IPS DF 6.9 (cell line): ENCODE measurements around the gene UCN3.

Experiments
- DNase-seq: peaks from one replicate; pipeline ENCODE4 v3.0.0-alpha.2; 2013; ENCODE audit warnings: low read depth, low spot score
- H3K27ac ChIP-seq: one replicate; pipeline ENCODE4 v1.5.1; 2013; ENCODE audit warnings: low read length, control low read depth
- H3K27me3 ChIP-seq: 2 replicates; pipeline ENCODE4 v1.6.1; 2013; ENCODE audit warnings: mild to moderate bottlenecking, low read length; ENCODE audit not compliant: control insufficient read depth, insufficient read depth
- H3K36me3 ChIP-seq: 2 replicates; pipeline ENCODE4 v1.6.1; 2013; ENCODE audit warnings: low read length; ENCODE audit not compliant: control insufficient read depth, insufficient read depth
- H3K4me1 ChIP-seq: 2 replicates; pipeline ENCODE4 v1.6.1; 2013; ENCODE audit warnings: low read length; ENCODE audit not compliant: control insufficient read depth, insufficient read depth
- H3K4me3 ChIP-seq: 2 replicates; pipeline ENCODE4 v1.5.1; 2013; ENCODE audit warnings: mild to moderate bottlenecking, low read length
- H3K9me3 ChIP-seq: 2 replicates; pipeline ENCODE4 v1.6.1; 2013; ENCODE audit warnings: low read length, inconsistent platforms; ENCODE audit not compliant: control insufficient read depth, insufficient read depth
- WGBS: extraction: QIAGEN DNeasy Blood & Tissue Kit; methylation state at CpG from one replicate; pipeline ENCODE4 v1.1.7; 2013; ENCODE audit warnings: mixed read lengths, missing lambda C conversion rate; ENCODE audit not compliant: insufficient read length, insufficient coverage; 5-methylcytosine and 5-hydroxymethylcytosine counted together

The UCN3 gene, protein sequence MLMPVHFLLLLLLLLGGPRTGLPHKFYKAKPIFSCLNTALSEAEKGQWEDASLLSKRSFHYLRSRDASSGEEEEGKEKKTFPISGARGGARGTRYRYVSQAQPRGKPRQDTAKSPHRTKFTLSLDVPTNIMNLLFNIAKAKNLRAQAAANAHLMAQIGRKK

DNA sequence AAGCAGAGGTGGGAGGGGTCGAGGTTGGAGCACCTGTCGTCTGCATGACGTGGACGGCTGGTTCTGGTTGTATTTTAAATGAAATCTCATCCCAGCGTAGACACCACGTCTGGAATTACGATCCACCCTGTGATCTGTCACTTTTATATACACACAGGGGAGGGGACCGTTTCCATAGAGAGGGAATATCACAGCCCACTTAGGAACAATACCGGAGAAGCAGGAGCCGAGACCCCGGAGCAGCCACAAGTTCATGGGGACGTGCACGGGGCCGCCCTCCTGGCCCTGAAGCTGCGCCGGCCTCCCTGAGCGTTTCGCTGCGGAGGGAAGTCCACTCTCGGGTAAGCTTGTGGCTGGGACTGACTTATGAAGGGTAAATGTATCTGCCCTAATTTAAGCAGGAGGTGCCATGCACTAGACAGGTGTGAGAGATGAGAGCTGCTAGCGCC, at the start of gene UCN3:
Gene UCN3, plus strand, starts transcription at position 77 of the 449 bp plus-strand sequence. CDS start 8,755 bp downstream, outside the sequence.
- Histone ChIP-seq H3K4me1 (no peaks in the 10 kb centered on the region), H3K9me3 (no peaks in the 10 kb centered on the region), H3K27ac (no peak within 1 kb of the TSS), H3K4me3 (no peak within 1 kb of the TSS), H3K27me3 (no peaks in the 10 kb centered on the region), H3K36me3 (no peaks in the 10 kb centered on the region)
- no peak for DNase-seq
- WGBS, result no CpG with 5 or more reads among the region's 21 CpGs

DNA sequence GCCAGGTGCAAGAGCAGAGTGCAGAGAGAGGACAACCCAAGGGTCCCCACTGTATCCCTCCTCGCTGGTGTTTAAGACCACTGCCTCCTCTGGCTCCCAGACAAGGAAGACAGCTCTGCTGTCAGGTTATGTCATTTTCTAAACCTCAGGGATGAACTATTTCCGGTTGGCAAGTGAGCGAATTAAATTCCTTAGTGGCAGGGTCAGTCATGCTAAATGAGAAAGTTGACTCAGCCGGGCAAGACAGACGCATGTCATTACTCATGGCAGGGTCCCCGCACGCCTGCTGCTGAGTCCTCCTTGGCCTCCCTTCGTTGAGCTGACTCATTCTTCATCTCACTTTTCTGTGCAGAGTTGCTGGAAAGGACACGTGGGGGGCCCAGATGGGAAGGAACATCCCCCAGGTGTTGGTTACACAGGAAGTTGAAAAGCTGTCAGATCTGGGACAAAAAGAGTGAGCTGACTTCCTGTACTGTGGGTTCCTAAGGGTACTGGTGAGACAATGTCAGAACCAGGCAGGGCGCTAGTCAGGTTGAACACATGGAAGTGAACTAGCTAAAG, 47.1 kb upstream of the UCN3 start:
- H3K27ac ChIP-seq, result no peak overlapping the region
- DNase-seq, result no peak

DNA sequence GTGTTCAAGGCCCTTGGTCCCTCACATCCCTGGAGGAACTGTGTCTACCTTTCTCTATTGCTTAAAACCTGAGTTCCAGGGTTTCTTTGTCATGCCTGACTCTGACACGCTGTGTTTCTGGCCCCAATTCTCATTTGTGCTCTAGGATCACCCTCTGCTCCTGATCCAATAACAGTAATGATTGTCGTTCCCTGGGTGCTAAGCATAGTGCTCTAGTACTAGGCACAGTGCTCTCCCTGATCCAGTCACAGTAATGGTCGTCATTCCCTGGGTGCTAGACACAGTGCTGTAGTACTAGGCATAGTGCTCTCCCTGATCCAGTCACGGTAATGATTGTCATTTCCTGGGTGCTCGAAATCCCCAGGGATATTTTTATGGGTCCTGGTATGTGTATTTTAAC, 46.6 kb upstream of the UCN3 start:
- Histone ChIP-seq H3K36me3 (no peaks in the 10 kb centered on the region), H3K27ac (no peak overlapping the region), H3K4me1 (no peaks in the 10 kb centered on the region), H3K4me3 (no peak overlapping the region), H3K27me3 (no peaks in the 10 kb centered on the region), H3K9me3 (no peaks in the 10 kb centered on the region)
- WGBS, result no CpG with 5 or more reads among the region's 5 CpGs
- DNase-seq, result no peak

More for the DNA sequence above, 47.1 kb upstream of the UCN3 start:
- no CpG with 5 or more reads among the region's 10 CpGs for WGBS
- no peaks in the 10 kb centered on the region for H3K36me3 ChIP-seq
- no peaks in the 10 kb centered on the region for H3K4me1 ChIP-seq
- no peaks in the 10 kb centered on the region for H3K9me3 ChIP-seq
- H3K27me3 ChIP-seq, result no peaks in the 10 kb centered on the region
- H3K4me3 ChIP-seq, result no peak overlapping the region

DNA sequence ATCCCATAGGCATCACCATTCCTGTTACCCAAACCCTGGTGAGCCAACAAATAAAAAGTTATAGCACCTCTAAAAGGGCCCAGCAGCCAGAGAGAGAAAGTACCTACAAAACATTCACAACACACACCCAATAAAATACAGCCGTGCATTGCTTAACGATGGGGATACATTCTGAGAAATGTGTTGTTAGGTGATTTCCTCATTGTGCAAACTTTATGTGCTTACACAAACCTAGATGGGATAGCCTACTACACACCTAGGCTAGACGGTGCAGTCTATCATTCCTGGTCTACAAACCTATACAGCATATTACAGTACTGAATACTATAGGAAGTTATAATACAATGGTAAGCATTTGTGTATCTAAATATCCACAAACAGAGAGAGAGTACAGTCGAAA, 44.9 kb upstream of the UCN3 start:
- H3K9me3 ChIP-seq, result no peaks in the 10 kb centered on the region
- no peaks in the 10 kb centered on the region for H3K36me3 ChIP-seq
- no peaks in the 10 kb centered on the region for H3K27me3 ChIP-seq
- no CpG with 5 or more reads among the region's 4 CpGs for WGBS
- H3K4me3 ChIP-seq, result no peak overlapping the region
- no peak overlapping the region for H3K27ac ChIP-seq
- H3K4me1 ChIP-seq, result no peaks in the 10 kb centered on the region
- no peak for DNase-seq

DNA sequence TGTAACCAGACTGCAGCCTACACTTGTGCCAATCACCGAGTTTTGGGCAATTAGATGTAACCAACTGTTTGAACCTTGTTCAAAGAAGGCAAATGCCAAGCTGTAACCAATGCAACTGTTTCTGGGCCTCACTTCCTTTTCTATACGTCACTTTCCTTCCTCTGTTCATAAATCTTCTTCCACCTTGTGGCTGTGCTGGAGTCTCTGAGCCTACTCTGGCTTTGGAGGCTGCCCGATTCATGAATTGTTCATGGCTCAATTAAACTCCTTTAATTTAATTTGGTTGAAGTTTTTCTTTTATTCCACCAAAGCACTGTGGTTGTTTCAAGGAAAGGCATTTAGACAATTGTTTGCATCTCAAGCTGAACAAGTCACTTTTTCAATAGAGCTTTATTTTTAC, 43.5 kb upstream of the UCN3 start:
- Histone ChIP-seq H3K4me3 (no peak overlapping the region), H3K27ac (no peak overlapping the region), H3K9me3 (no peaks in the 10 kb centered on the region), H3K36me3 (no peaks in the 10 kb centered on the region), H3K4me1 (no peaks in the 10 kb centered on the region), H3K27me3 (no peaks in the 10 kb centered on the region)
- DNase-seq, result no peak
- WGBS, result no CpG with 5 or more reads among the region's 3 CpGs

DNA sequence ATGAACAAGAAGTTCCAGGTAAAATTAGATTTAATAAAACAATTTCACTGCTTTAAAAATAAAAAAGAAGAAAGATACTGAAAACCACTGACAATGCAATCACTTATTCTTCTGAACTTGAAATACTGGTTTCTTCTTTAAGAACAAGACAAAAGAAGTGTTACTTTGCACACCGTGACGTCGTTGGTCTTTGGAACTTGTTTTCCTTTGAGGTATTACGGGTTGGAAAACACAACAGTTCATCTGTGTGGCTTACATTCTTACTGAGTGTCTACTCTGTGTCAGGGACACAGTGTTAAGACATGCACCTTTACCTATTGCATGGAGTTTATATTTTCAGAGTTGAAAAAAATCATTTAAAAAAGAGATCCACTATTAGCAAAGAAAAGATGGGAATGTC, 41.3 kb upstream of the UCN3 start:
- WGBS, result no CpG with 5 or more reads among the region's 4 CpGs
- no peaks in the 10 kb centered on the region for H3K36me3 ChIP-seq
- no peak overlapping the region for H3K27ac ChIP-seq
- no peaks in the 10 kb centered on the region for H3K27me3 ChIP-seq
- H3K4me3 ChIP-seq, result no peak overlapping the region
- no peak for DNase-seq
- H3K9me3 ChIP-seq, result no peaks in the 10 kb centered on the region
- no peaks in the 10 kb centered on the region for H3K4me1 ChIP-seq

DNA sequence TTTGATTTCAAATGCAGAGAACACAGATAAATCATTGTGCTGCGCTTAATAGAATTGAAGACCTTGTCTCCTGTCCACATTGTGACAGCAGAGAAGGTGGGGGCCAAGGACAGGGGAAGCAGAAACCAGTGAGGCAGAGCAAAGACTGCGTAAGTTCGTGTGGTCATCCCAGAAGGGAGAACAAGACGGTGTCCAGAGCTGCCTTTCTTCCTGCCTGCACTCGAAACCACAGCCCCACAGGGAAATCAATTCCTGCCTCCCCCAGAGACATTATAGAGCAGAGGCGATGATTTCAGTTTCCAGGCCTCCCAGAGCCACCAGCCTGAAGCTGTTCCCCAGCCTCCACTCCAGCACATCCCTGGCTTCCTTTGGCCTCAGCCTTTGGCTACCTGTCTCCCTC, 39.7 kb upstream of the UCN3 start:
- WGBS, result no CpG with 5 or more reads among the region's 6 CpGs
- DNase-seq, result no peak
- H3K4me3 ChIP-seq, result no peak overlapping the region
- no peaks in the 10 kb centered on the region for H3K9me3 ChIP-seq
- H3K27ac ChIP-seq, result no peak overlapping the region
- H3K27me3 ChIP-seq, result no peaks in the 10 kb centered on the region
- no peaks in the 10 kb centered on the region for H3K4me1 ChIP-seq
- H3K36me3 ChIP-seq, result no peaks in the 10 kb centered on the region

DNA sequence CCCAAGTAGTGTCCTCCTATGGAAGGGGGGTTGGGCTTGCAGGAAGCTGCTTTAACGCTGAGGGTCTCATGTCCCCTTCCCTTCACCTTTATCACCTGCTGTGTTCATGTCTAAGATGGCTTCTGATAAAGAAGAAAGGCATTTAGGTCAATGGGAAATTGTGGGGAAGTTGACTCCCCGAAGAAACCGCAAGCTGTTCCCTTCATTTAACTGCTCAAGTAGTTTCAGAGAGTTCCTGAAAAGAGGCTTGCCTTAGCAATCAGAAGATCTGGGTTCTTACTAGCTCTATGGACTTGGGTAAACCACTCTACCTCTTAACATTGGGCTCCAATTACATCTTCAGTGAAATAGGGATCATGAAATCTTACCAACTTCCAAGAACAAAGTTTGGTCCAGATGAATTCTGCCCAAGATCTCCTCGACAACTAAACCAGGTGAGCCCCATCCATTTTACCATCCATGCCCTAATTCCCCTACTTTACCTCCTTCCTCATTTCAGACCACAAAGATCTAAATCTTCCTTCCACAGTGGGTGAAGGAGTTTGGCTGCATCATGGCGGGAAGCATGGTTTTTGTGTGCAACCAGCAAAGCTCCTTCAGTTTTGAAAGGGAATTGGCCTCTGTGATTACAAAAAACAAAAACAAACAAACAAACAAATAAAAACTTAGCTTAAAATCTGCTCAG, 30.4 kb upstream of the UCN3 start:
- no CpG with 5 or more reads among the region's 5 CpGs for WGBS
- no peak overlapping the region for H3K27ac ChIP-seq
- H3K4me3 ChIP-seq, result no peak overlapping the region
- H3K36me3 ChIP-seq, result no peaks in the 10 kb centered on the region
- no peaks in the 10 kb centered on the region for H3K9me3 ChIP-seq
- H3K4me1 ChIP-seq, result no peaks in the 10 kb centered on the region
- DNase-seq, result no peak
- no peaks in the 10 kb centered on the region for H3K27me3 ChIP-seq

DNA sequence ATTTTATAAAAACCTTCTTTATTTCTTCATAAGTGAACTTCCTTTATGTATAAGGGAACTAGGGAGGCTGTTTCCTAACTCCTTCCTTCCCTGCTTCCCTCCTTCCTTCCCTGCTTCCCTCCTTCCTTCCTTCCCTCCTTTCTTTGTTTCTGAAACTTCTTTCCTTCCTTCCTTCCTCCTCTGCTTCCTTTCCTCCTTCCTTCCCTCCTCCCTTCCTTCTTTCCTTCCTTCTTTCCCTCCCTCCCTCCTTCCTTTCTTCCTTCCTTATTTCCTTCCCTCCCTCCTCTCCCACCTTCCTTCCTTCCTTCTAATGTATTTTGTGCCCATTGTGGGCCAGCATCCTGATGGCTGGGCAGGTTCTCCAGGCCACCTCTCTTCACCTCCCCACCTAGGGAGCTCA, 26.8 kb upstream of the UCN3 start:
- no peaks in the 10 kb centered on the region for H3K27me3 ChIP-seq
- H3K4me1 ChIP-seq, result no peaks in the 10 kb centered on the region
- no peak overlapping the region for H3K4me3 ChIP-seq
- H3K36me3 ChIP-seq, result no peaks in the 10 kb centered on the region
- H3K9me3 ChIP-seq, result no peaks in the 10 kb centered on the region
- no peak for DNase-seq
- no peak overlapping the region for H3K27ac ChIP-seq

DNA sequence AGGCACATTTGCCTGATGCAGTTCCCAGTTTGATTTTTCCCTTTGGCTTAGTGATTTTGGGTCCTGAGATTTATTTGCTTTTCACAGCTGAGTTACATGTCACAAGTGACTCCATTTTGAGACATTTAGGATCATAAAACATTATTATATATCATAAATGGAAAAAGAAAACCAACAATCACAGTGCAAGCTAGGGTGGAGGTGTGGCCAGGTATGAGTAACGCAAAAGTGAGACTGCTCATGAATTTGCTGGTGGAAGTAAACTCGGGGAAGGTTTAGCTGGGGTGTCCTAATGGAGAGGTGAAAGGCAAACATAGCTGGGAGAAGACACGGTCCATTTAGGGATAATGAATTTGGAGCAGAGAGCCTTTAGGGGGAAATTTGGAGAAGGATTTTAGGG, 21.7 kb upstream of the UCN3 start:
- WGBS, result no CpG with 5 or more reads among the region's 3 CpGs
- Histone ChIP-seq H3K36me3 (no peaks in the 10 kb centered on the region), H3K4me3 (no peak overlapping the region), H3K27ac (no peak overlapping the region), H3K4me1 (no peaks in the 10 kb centered on the region; the same call in 1 of the 2 replicates), H3K27me3 (no peaks in the 10 kb centered on the region), H3K9me3 (no peaks in the 10 kb centered on the region)
- DNase-seq, result no peak

DNA sequence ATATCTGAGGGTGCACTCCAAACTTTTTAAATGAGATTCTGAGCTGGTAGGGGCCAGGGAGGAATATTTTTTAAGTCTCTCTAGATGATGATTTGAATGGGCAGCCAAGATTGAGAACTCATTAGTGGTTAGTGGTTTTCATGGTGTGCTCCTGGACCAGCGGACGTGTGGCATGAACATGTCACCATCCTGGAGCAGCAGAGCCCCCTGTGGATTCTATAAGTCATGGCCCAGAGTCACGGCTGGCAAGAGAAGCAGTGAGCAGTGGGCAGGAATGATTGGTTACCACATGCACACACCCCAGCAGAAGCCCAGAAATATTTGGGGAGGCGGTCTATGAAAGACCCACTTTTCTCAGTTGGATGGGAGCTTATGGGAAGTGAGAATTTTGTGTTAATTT, 21.2 kb upstream of the UCN3 start:
- no peaks in the 10 kb centered on the region; the same call in 1 of the 2 replicates for H3K4me1 ChIP-seq
- H3K27ac ChIP-seq, result no peak overlapping the region
- WGBS, result no CpG with 5 or more reads among the region's 4 CpGs
- no peaks in the 10 kb centered on the region for H3K9me3 ChIP-seq
- no peak overlapping the region for H3K4me3 ChIP-seq
- H3K36me3 ChIP-seq, result no peaks in the 10 kb centered on the region
- no peaks in the 10 kb centered on the region for H3K27me3 ChIP-seq
- no peak for DNase-seq
